Measurements from ENCODE around the gene SSBP3.

- TF ChIP-seq POLR2A (IDR thresholded peaks at IDR 0.05) (no peak), CTCF (IDR thresholded peaks at IDR 0.05) (no peak)
Measured at GRCh38 chr1:54302951-54303843, 103.0 kb downstream of the SSBP3 start.
